ENCODE results near the gene MAML3.
"Not testable (repeated sequence)": the region's sequence is repeated elsewhere in the genome, so short reads cannot be mapped to it uniquely, and the experiment has no call there.

The MAML3 gene

GRCh38 chr4:139725236-139725635, 428.7 kb downstream of the MAML3 start:
- no peak for DNase-seq (ENCODE audit: low read depth)

- DNase-seq (ENCODE audit: low read depth) = no peak
Observed at GRCh38 chr4:139721789-139722188, 432.2 kb downstream of the MAML3 start.

GRCh38 chr4:139720806-139721205, 433.2 kb downstream of the MAML3 start:
- DNase-seq (ENCODE audit: low read depth) = no peak

GRCh38 chr4:139719381-139720101, 434.4 kb downstream of the MAML3 start:
- DNase-seq (ENCODE audit: low read depth) = no peak

GRCh38 chr4:139718833-139719232, 435.2 kb downstream of the MAML3 start:
- DNase-seq (ENCODE audit: low read depth) = no peak

- no peak for DNase-seq (ENCODE audit: low read depth)
Observed at GRCh38 chr4:139718358-139718757, 435.6 kb downstream of the MAML3 start.

- DNase-seq (ENCODE audit: low read depth) = no peak
Observed at GRCh38 chr4:139715746-139716391, 438.1 kb downstream of the MAML3 start.

GRCh38 chr4:139712882-139713281, 441.1 kb downstream of the MAML3 start:
- no peak for DNase-seq (ENCODE audit: low read depth)

GRCh38 chr4:139711461-139711860, 442.5 kb downstream of the MAML3 start:
- DNase-seq (ENCODE audit: low read depth) = no peak

- DNase-seq (ENCODE audit: low read depth) = no peak
Observed at GRCh38 chr4:139710073-139710472, 443.9 kb downstream of the MAML3 start.

GRCh38 chr4:139709660-139710059, 444.3 kb downstream of the MAML3 start:
- no peak for DNase-seq (ENCODE audit: low read depth)

- no peak for DNase-seq (ENCODE audit: low read depth)
Observed at GRCh38 chr4:139704915-139705485, 449.0 kb downstream of the MAML3 start.

GRCh38 chr4:139700568-139700967, 453.4 kb downstream of the MAML3 start:
- no peak for DNase-seq (ENCODE audit: low read depth)

- DNase-seq (ENCODE audit: low read depth) = not testable (repeated sequence)
Observed at GRCh38 chr4:139698167-139698925, 455.6 kb downstream of the MAML3 start.

GRCh38 chr4:139696491-139696890, 457.5 kb downstream of the MAML3 start:
- DNase-seq (ENCODE audit: low read depth) = no peak

GRCh38 chr4:139694522-139695107, 459.4 kb downstream of the MAML3 start:
- DNase-seq (ENCODE audit: low read depth) = no peak

- DNase-seq (ENCODE audit: low read depth) = no peak
Observed at GRCh38 chr4:139692309-139693012, 461.5 kb downstream of the MAML3 start.

GRCh38 chr4:139690419-139690818, 463.6 kb downstream of the MAML3 start:
- no peak for DNase-seq (ENCODE audit: low read depth)

- DNase-seq (ENCODE audit: low read depth) = no peak
Observed at GRCh38 chr4:139689093-139689722, 464.8 kb downstream of the MAML3 start.

GRCh38 chr4:139686988-139687387, 467.0 kb downstream of the MAML3 start:
- DNase-seq (ENCODE audit: low read depth) = no peak

- no peak for DNase-seq (ENCODE audit: low read depth)
Observed at GRCh38 chr4:139686130-139686529, 467.9 kb downstream of the MAML3 start.
